GM23338 (cell line): ENCODE measurements around the gene GCLM. TPM values are rescaled to one million over a fixed set of nuclear protein-coding genes. Genes with fewer than 3 reads are reported as not detected.

Experiments used
- ATAC-seq: fragments of 200-7000 bp; cut with Tn5 transposase; 3 replicates; pipeline ENCODE4 v1.9.1; 2020
- DNase-seq: peaks from one replicate; pipeline ENCODE4 v3.0.0-alpha.2; 2015; ENCODE audit warnings: low spot score
- H2AFZ ChIP-seq: fragments of 200-600 bp; sonication (generic); 2 replicates; pipeline ENCODE4 v1.8.0; 2016; ENCODE audit warnings: antibody characterized with exemption, mild to moderate bottlenecking, moderate library complexity
- H3F3A ChIP-seq: fragments of 200-600 bp; sonication (generic); replicated peaks from 2 replicates; pipeline ENCODE4 v1.8.0; 2017; ENCODE audit warnings: antibody characterized with exemption, mixed run types, low read depth
- H3K27ac ChIP-seq: fragments of 200-600 bp; sonication (generic); 2 replicates; pipeline ENCODE4 v1.6.1; 2016; ENCODE audit warnings: low read depth
- H3K27me3 ChIP-seq: fragments of 200-600 bp; sonication (generic); 2 replicates; pipeline ENCODE4 v1.8.0; 2016; ENCODE audit warnings: mild to moderate bottlenecking, mixed run types, moderate library complexity; ENCODE audit not compliant: insufficient read depth
- H3K36me3 ChIP-seq: fragments of 200-600 bp; sonication (generic); 2 replicates; pipeline ENCODE4 v1.8.0; 2016; ENCODE audit warnings: mild to moderate bottlenecking; ENCODE audit not compliant: insufficient read depth
- H3K4me1 ChIP-seq: fragments of 200-600 bp; sonication (generic); 2 replicates; pipeline ENCODE4 v1.8.0; 2016; ENCODE audit warnings: mild to moderate bottlenecking, moderate library complexity; ENCODE audit not compliant: insufficient read depth
- H3K4me2 ChIP-seq: fragments of 200-600 bp; sonication (generic); 2 replicates; pipeline ENCODE4 v1.7.1; 2017; ENCODE audit warnings: mixed run types
- H3K4me3 ChIP-seq: fragments of 200-600 bp; sonication (generic); 2 replicates; pipeline ENCODE4 v1.6.1; 2016; ENCODE audit warnings: mixed run types
- H3K79me2 ChIP-seq: fragments of 200-600 bp; sonication (generic); replicated peaks from 2 replicates; pipeline ENCODE4 v1.8.0; 2017; ENCODE audit warnings: mild to moderate bottlenecking; ENCODE audit not compliant: insufficient read depth
- H3K9me2 ChIP-seq: fragments of 200-600 bp; sonication (generic); 2 replicates; pipeline ENCODE4 v1.8.0; 2017; ENCODE audit not compliant: insufficient read depth
- H4K20me1 ChIP-seq: fragments of 200-600 bp; sonication (generic); replicated peaks from 2 replicates; pipeline ENCODE4 v1.8.0; 2017; ENCODE audit warnings: mild to moderate bottlenecking; ENCODE audit not compliant: insufficient read depth
- H3K27ac Mint-ChIP-seq: 2 replicates; pipeline ENCODE4 v1.8.0; 2020; ENCODE audit warnings: inconsistent platforms, mild to moderate bottlenecking, moderate library complexity, mixed read lengths
- H3K27me3 Mint-ChIP-seq: 3 replicates; pipeline ENCODE4 v1.8.0; 2022; ENCODE audit warnings: low read depth, mild to moderate bottlenecking, moderate library complexity, mixed read lengths, inconsistent platforms; ENCODE audit not compliant: insufficient read depth, poor library complexity
- H3K36me3 Mint-ChIP-seq: 3 replicates; pipeline ENCODE4 v1.8.0; 2021; ENCODE audit warnings: low read depth, mild to moderate bottlenecking, inconsistent platforms, moderate library complexity, mixed read lengths
- H3K4me1 Mint-ChIP-seq: 3 replicates; pipeline ENCODE4 v1.8.0; 2020; ENCODE audit warnings: mild to moderate bottlenecking, inconsistent platforms, mixed read lengths
- H3K4me3 Mint-ChIP-seq: 3 replicates; pipeline ENCODE4 v1.8.0; 2021; ENCODE audit warnings: moderate library complexity, mild to moderate bottlenecking, inconsistent platforms, mixed read lengths
- H3K9me3 Mint-ChIP-seq: 3 replicates; pipeline ENCODE4 v1.8.0; 2020; ENCODE audit warnings: moderate library complexity, mild to moderate bottlenecking, inconsistent platforms, mixed read lengths
- CREB1 ChIP-seq: fragments of 250-450 bp; sonication (Bioruptor Pico); IDR thresholded peaks from 2 replicates; pipeline ENCODE4 v1.5.0; 2020; ENCODE audit warnings: low read depth, mild to moderate bottlenecking, moderate library complexity
- ZNF114 ChIP-seq: fragments of 250-450 bp; sonication (Bioruptor Pico); IDR thresholded peaks from 2 replicates; pipeline ENCODE4 v1.5.0; 2020; ENCODE audit warnings: mild to moderate bottlenecking, moderate library complexity
- ZNF331 ChIP-seq: fragments of 250-450 bp; sonication (Bioruptor Pico); IDR thresholded peaks from 2 replicates; pipeline ENCODE4 v1.5.0; 2020; ENCODE audit warnings: low read depth, mild to moderate bottlenecking, moderate library complexity
- polyA plus RNA-seq: library from polyadenylated mRNA; unstranded; fragments of >200 nt; fragmentation: Nextera tagmentation; extraction: Ambion mirVana; gene quantifications from 2 replicates; pipeline ENCODE4 v1.2.1, GENCODE V29; 2016
- total RNA-seq: library from RNA; depleted of rRNA; stranded (reverse); fragments of >200 nt; shearing (Covaris generic); gene quantifications from 2 replicates; pipeline ENCODE4 v1.2.3, GENCODE V29; 2014
- TF ChIP-seq, protein P1 (sequence below), 2 experiments: fragments of 200-600 bp in 1 of 2; sonication (generic) in 1 of 2; conservative IDR thresholded peaks; 2 replicates each; pipeline versions ENCODE4 v1.5.1 to v1.6.1; 2016 to 2017; ENCODE audit warnings: antibody characterized with exemption in 2 of 2, low read depth in 2 of 2, mild to moderate bottlenecking in 2 of 2, moderate library complexity in 1 of 2
- TF ChIP-seq, protein P2 (sequence below): IDR thresholded peaks from one replicate; pipeline ENCODE4 v1.6.1; 2018; ENCODE audit warnings: antibody characterized with exemption; ENCODE audit not compliant: unreplicated experiment
- TF ChIP-seq, protein P3 (sequence below): fragments of 250-450 bp; sonication (Bioruptor Pico); IDR thresholded peaks from 2 replicates; pipeline ENCODE4 v1.5.0; 2020; ENCODE audit warnings: mild to moderate bottlenecking, moderate library complexity

Gene GCLM
- total and polyA plus RNA-seq, 2 experiments from 2014 or later: 10.4 to 12.8 TPM

DNA sequence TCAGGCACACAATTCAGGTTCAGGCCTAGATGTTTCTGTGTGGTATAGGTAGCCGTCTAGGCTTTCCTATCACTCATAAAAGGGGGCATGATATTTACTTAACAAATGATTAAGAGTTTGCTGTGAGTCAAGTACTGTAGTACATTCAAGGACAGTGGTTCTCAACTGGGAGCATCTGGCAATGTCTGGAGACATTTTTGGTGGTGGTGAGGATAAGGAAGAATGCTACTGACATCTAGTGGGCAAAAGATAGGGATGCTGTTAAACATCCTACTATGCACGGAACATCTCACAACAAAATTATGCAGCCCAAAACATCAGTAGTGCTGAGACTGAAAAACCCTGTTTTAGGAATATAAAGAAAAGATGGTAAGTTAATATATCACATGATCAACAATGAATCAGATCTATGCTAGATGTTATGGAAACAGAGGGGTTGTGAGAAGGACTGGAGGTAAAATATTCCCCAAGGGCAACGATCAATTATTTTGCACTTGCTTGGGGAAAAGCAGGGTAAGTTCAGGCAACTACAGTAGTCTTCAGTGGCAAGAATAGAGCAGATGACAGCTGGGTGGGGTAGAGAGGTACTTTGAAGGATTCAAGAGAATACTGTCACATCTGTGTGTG is 35.1 kb downstream of the GCLM start:
- H3F3A ChIP-seq: 0 out of 2 replicates have a peak, but pooled peaks cover 5% of the 10 kb centered on the region
- Mint-ChIP-seq H3K36me3 (peaks cover 78% of the 10 kb centered on the region), H3K4me1 (peaks cover 10% of the 10 kb centered on the region), H3K27me3 (peaks cover 2% of the 10 kb centered on the region), H3K27ac (no peak overlapping the region), H3K9me3 (no peaks in the 10 kb centered on the region), H3K4me3 (no peak overlapping the region)
- TF ChIP-seq, protein P1, sequence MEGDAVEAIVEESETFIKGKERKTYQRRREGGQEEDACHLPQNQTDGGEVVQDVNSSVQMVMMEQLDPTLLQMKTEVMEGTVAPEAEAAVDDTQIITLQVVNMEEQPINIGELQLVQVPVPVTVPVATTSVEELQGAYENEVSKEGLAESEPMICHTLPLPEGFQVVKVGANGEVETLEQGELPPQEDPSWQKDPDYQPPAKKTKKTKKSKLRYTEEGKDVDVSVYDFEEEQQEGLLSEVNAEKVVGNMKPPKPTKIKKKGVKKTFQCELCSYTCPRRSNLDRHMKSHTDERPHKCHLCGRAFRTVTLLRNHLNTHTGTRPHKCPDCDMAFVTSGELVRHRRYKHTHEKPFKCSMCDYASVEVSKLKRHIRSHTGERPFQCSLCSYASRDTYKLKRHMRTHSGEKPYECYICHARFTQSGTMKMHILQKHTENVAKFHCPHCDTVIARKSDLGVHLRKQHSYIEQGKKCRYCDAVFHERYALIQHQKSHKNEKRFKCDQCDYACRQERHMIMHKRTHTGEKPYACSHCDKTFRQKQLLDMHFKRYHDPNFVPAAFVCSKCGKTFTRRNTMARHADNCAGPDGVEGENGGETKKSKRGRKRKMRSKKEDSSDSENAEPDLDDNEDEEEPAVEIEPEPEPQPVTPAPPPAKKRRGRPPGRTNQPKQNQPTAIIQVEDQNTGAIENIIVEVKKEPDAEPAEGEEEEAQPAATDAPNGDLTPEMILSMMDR (conservative IDR thresholded peaks at IDR 0.05; ENCODE audit: low read depth in 2 of 2): peak; percentile 68 to 69
- TF ChIP-seq ZNF331: no peak
- no peak overlapping the region for H2AFZ ChIP-seq
- no peak overlapping the region for H3K4me2 ChIP-seq
- ATAC-seq (peak; percentile 32; the same call in 2 of the 3 replicates), DNase-seq (peak; percentile 63)
- no peak overlapping the region for H3K4me3 ChIP-seq
- no peaks in the 10 kb centered on the region for H3K9me2 ChIP-seq
- H3K36me3 ChIP-seq: peaks cover 73% of the 10 kb centered on the region
- H3K79me2 ChIP-seq: peaks cover 35% of the 10 kb centered on the region
- peaks cover 9% of the 10 kb centered on the region; the same call in 1 of the 2 replicates for H3K4me1 ChIP-seq
- H4K20me1 ChIP-seq: peaks cover 25% of the 10 kb centered on the region
- H3K27ac ChIP-seq: no peak overlapping the region
- H3K27me3 ChIP-seq: no peaks in the 10 kb centered on the region

DNA sequence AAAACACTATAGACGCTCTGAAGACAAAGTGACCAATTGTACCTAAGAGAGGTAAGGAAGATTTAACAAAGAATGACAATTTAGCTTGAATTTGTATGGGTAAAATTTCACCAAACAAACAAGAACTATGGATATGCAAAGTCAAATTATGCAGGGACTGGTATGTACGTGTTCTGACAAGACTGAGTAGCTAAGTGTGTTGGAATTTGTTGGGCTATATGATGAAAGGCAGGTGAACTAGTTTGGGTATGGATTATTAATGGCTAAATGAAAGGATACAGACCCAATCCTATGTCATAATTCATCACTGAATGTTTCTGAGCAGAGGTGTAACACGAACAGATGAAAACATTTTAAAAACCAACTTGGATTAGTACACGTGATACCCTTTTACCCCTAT is 37.9 kb downstream of the GCLM start:
- Histone ChIP-seq H3K36me3 (peaks cover 64% of the 10 kb centered on the region), H3F3A (0 out of 2 replicates have a peak, but pooled peaks cover 5% of the 10 kb centered on the region), H3K4me3 (no peak overlapping the region), H3K27ac (no peak overlapping the region), H4K20me1 (peaks cover 16% of the 10 kb centered on the region), H3K27me3 (no peaks in the 10 kb centered on the region), H3K4me2 (no peak overlapping the region), H2AFZ (no peak overlapping the region), H3K4me1 (no peaks in the 10 kb centered on the region; the same call in 1 of the 2 replicates), H3K9me2 (no peaks in the 10 kb centered on the region), H3K79me2 (peaks cover 9% of the 10 kb centered on the region)
- DNase-seq (no peak), ATAC-seq (no peak)
- TF ChIP-seq, protein P2, sequence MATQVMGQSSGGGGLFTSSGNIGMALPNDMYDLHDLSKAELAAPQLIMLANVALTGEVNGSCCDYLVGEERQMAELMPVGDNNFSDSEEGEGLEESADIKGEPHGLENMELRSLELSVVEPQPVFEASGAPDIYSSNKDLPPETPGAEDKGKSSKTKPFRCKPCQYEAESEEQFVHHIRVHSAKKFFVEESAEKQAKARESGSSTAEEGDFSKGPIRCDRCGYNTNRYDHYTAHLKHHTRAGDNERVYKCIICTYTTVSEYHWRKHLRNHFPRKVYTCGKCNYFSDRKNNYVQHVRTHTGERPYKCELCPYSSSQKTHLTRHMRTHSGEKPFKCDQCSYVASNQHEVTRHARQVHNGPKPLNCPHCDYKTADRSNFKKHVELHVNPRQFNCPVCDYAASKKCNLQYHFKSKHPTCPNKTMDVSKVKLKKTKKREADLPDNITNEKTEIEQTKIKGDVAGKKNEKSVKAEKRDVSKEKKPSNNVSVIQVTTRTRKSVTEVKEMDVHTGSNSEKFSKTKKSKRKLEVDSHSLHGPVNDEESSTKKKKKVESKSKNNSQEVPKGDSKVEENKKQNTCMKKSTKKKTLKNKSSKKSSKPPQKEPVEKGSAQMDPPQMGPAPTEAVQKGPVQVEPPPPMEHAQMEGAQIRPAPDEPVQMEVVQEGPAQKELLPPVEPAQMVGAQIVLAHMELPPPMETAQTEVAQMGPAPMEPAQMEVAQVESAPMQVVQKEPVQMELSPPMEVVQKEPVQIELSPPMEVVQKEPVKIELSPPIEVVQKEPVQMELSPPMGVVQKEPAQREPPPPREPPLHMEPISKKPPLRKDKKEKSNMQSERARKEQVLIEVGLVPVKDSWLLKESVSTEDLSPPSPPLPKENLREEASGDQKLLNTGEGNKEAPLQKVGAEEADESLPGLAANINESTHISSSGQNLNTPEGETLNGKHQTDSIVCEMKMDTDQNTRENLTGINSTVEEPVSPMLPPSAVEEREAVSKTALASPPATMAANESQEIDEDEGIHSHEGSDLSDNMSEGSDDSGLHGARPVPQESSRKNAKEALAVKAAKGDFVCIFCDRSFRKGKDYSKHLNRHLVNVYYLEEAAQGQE: no peak
- TF ChIP-seq ZNF114: no peak
- TF ChIP-seq, protein P3, sequence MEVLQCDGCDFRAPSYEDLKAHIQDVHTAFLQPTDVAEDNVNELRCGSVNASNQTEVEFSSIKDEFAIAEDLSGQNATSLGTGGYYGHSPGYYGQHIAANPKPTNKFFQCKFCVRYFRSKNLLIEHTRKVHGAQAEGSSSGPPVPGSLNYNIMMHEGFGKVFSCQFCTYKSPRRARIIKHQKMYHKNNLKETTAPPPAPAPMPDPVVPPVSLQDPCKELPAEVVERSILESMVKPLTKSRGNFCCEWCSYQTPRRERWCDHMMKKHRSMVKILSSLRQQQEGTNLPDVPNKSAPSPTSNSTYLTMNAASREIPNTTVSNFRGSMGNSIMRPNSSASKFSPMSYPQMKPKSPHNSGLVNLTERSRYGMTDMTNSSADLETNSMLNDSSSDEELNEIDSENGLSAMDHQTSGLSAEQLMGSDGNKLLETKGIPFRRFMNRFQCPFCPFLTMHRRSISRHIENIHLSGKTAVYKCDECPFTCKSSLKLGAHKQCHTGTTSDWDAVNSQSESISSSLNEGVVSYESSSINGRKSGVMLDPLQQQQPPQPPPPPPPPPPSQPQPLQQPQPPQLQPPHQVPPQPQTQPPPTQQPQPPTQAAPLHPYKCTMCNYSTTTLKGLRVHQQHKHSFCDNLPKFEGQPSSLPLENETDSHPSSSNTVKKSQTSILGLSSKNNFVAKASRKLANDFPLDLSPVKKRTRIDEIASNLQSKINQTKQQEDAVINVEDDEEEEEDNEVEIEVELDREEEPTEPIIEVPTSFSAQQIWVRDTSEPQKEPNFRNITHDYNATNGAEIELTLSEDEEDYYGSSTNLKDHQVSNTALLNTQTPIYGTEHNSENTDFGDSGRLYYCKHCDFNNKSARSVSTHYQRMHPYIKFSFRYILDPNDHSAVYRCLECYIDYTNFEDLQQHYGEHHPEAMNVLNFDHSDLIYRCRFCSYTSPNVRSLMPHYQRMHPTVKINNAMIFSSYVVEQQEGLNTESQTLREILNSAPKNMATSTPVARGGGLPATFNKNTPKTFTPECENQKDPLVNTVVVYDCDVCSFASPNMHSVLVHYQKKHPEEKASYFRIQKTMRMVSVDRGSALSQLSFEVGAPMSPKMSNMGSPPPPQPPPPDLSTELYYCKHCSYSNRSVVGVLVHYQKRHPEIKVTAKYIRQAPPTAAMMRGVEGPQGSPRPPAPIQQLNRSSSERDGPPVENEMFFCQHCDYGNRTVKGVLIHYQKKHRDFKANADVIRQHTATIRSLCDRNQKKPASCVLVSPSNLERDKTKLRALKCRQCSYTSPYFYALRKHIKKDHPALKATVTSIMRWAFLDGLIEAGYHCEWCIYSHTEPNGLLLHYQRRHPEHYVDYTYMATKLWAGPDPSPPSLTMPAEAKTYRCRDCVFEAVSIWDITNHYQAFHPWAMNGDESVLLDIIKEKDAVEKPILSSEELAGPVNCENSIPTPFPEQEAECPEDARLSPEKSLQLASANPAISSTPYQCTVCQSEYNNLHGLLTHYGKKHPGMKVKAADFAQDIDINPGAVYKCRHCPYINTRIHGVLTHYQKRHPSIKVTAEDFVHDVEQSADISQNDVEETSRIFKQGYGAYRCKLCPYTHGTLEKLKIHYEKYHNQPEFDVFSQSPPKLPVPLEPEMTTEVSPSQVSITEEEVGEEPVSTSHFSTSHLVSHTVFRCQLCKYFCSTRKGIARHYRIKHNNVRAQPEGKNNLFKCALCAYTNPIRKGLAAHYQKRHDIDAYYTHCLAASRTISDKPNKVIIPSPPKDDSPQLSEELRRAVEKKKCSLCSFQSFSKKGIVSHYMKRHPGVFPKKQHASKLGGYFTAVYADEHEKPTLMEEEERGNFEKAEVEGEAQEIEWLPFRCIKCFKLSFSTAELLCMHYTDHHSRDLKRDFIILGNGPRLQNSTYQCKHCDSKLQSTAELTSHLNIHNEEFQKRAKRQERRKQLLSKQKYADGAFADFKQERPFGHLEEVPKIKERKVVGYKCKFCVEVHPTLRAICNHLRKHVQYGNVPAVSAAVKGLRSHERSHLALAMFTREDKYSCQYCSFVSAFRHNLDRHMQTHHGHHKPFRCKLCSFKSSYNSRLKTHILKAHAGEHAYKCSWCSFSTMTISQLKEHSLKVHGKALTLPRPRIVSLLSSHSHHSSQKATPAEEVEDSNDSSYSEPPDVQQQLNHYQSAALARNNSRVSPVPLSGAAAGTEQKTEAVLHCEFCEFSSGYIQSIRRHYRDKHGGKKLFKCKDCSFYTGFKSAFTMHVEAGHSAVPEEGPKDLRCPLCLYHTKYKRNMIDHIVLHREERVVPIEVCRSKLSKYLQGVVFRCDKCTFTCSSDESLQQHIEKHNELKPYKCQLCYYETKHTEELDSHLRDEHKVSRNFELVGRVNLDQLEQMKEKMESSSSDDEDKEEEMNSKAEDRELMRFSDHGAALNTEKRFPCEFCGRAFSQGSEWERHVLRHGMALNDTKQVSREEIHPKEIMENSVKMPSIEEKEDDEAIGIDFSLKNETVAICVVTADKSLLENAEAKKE (CRISPR knock-in tag): no peak
- TF ChIP-seq CREB1 (CRISPR knock-in tag): no peak
- H3K27me3 Mint-ChIP-seq: no peaks in the 10 kb centered on the region
- no peak overlapping the region for H3K27ac Mint-ChIP-seq
- H3K4me1 Mint-ChIP-seq: peaks cover 3% of the 10 kb centered on the region
- H3K36me3 Mint-ChIP-seq: peaks cover 81% of the 10 kb centered on the region
- no peaks in the 10 kb centered on the region for H3K9me3 Mint-ChIP-seq
- no peak overlapping the region for H3K4me3 Mint-ChIP-seq
